PC-3 (cell line): ENCODE results near the gene SERPIND1.
"Not testable (repeated sequence)": the region's sequence is repeated elsewhere in the genome, so short reads cannot be mapped to it uniquely, and the experiment has no call there.

Experiments
- CTCF ChIP-seq: fragments of 300-600 bp; sonication (generic); conservative IDR thresholded peaks from 2 replicates; pipeline ENCODE4 v1.5.1; 2017; ENCODE audit warnings: antibody characterized with exemption, low read depth, mild to moderate bottlenecking, low read length
- EZH2 ChIP-seq: fragments of 300-600 bp; sonication (generic); IDR thresholded peaks from one replicate; pipeline ENCODE4 v1.6.1; 2017; ENCODE audit warnings: antibody characterized with exemption, mild to moderate bottlenecking, low read length; ENCODE audit not compliant: unreplicated experiment

- not testable (repeated sequence) for TF ChIP-seq EZH2, CTCF
Measured at GRCh38 chr22:20736891-20737290, 37.0 kb upstream of the SERPIND1 start.
